Heart left ventricle (tissue), 13 donors: ENCODE results near the gene SLC17A2.

ENCODE experiments used
- CTCF ChIP-seq, 12 donors: fragments of 200-600 bp; sonication (generic) in 4 of 12; IDR thresholded peaks; one replicate each; pipeline versions ENCODE4 v1.5.0 to v1.8.0; 2018 to 2022; ENCODE audit warnings: antibody characterized with exemption in 12 of 12, mild to moderate bottlenecking in 5 of 12
- POLR2A ChIP-seq, 2 donors: fragments of 450-650 bp; IDR thresholded peaks; one replicate each; pipeline ENCODE4 v1.6.1; 2017; ENCODE audit warnings: antibody characterized with exemption in 2 of 2, mild to moderate bottlenecking in 2 of 2, moderate library complexity in 2 of 2
- donor health status: ischemic (EF 13 %, LVEDD 7.1; RV severe dilation, severe dysfunction).
- donor health status: DM: no; HTN: yes; CAD: no.
- donor health status: DM: no; HTN: no; CAD: no.
- donor health status: ischemic (EF 25% LVEDD 6.9; RV normal size, moderate dysfunction).
- donor health status: ischemic (EF 25% LVEDD 5.7; RV mildly dilated, moderate dysfunction).
- donor health status: ischemic (EF 35%, LVEDD 5.7; RV mildly dilated, moderate dysfunction).
- donor health status: nonischemic (EF 11% LVEDD 7.7; RV severe dilation, severe dysfunction).
- donor health status: DM: yes; HTN: yes; CAD: no.
- donor health status: PGD.
- donor health status: ischemic (EF 29% LVEDD 5.4; RV normal size, mild dysfunction).
- donor health status: nonischemic (EF 23%, LVEDD 6.1; RV moderate dilation, normal function).

- TF ChIP-seq CTCF (IDR thresholded peaks at IDR 0.05) (no peak), POLR2A (IDR thresholded peaks at IDR 0.05) (no peak)
These were observed 8.8 kb downstream of the SLC17A2 start for GRCh38 chr6:25921525-25922203.
